Karpas-422 (cell line): ENCODE data around the gene SLC2A9. TPM values are rescaled to one million over a fixed set of nuclear protein-coding genes. Genes with fewer than 3 reads are reported as not detected.
"Not testable (repeated sequence)": the region's sequence is repeated elsewhere in the genome, so short reads cannot be mapped to it uniquely, and the experiment has no call there.

Source experiments
- DNase-seq: peaks from one replicate; pipeline ENCODE4 v3.0.0-alpha.2; 2015
- H2AFZ ChIP-seq: fragments of 200-600 bp; sonication (generic); 2 replicates; pipeline ENCODE4 v1.6.1; 2014; ENCODE audit warnings: antibody characterized with exemption, low read length, mixed read lengths
- H3K27ac ChIP-seq: fragments of 200-600 bp; sonication (generic); 2 replicates; pipeline ENCODE4 v1.5.1; 2014; ENCODE audit warnings: mild to moderate bottlenecking, low read length, moderate library complexity
- H3K27me3 ChIP-seq: fragments of 200-600 bp; sonication (generic); 2 replicates; pipeline ENCODE4 v1.6.1; 2014; ENCODE audit warnings: low read length, mixed read lengths
- H3K36me3 ChIP-seq: fragments of 200-600 bp; sonication (generic); 2 replicates; pipeline ENCODE4 v1.6.1; 2014; ENCODE audit warnings: low read length, mixed read lengths; ENCODE audit not compliant: insufficient read depth
- H3K4me1 ChIP-seq: fragments of 200-600 bp; sonication (generic); 2 replicates; pipeline ENCODE4 v1.6.1; 2014; ENCODE audit warnings: mild to moderate bottlenecking, low read length, mixed read lengths
- H3K4me2 ChIP-seq: fragments of 200-600 bp; sonication (generic); 2 replicates; pipeline ENCODE4 v1.6.1; 2014; ENCODE audit warnings: low read length, low read depth, mild to moderate bottlenecking; ENCODE audit not compliant: poor library complexity, severe bottlenecking
- H3K4me3 ChIP-seq: fragments of 200-600 bp; sonication (generic); 2 replicates; pipeline ENCODE4 v1.5.1; 2014; ENCODE audit warnings: mild to moderate bottlenecking, antibody characterized with exemption, low read length, mixed read lengths
- H3K79me2 ChIP-seq: fragments of 200-600 bp; sonication (generic); 2 replicates; pipeline ENCODE4 v1.6.1; 2014; ENCODE audit warnings: mild to moderate bottlenecking, low read length, mixed read lengths
- H3K9ac ChIP-seq: fragments of 200-600 bp; sonication (generic); 2 replicates; pipeline ENCODE4 v1.6.0; 2014; ENCODE audit warnings: low read length
- H3K9me2 ChIP-seq: fragments of 200-600 bp; sonication (generic), shearing (Covaris generic); replicated peaks from 2 replicates; pipeline ENCODE4 v1.6.0; 2014; ENCODE audit warnings: mild to moderate bottlenecking, low read length, moderate library complexity; ENCODE audit not compliant: insufficient read depth
- H3K9me3 ChIP-seq: fragments of 300-700, 200-600 bp; sonication (generic); 2 replicates; pipeline ENCODE4 v1.6.1; 2014; ENCODE audit warnings: low read length, mixed read lengths
- H4K20me1 ChIP-seq: fragments of 200-600 bp; sonication (generic); 2 replicates; pipeline ENCODE4 v1.6.1; 2014; ENCODE audit warnings: mild to moderate bottlenecking, antibody characterized with exemption, low read length, low read depth; ENCODE audit not compliant: insufficient read depth
- total RNA-seq: library from RNA; depleted of rRNA; stranded (reverse); fragments of >200 nt; shearing (Covaris generic); gene quantifications from 2 replicates; pipeline ENCODE4 v1.2.3, GENCODE V29; 2014; ENCODE audit warnings: low replicate concordance

The SLC2A9 gene
- total RNA-seq, 1 experiment from 2014 or later: 0.71 TPM

GRCh38 chr4:9913846-9914245 lies 107.5 kb downstream of the SLC2A9 start:
- no peaks in the 10 kb centered on the region for H3K27me3 ChIP-seq
- 0 out of 2 replicates have a peak, but pooled peaks cover 3% of the 10 kb centered on the region for H4K20me1 ChIP-seq
- no peak overlapping the region for H3K27ac ChIP-seq
- no peaks in the 10 kb centered on the region for H3K4me1 ChIP-seq
- H3K9ac ChIP-seq: no peak overlapping the region
- H3K4me3 ChIP-seq: no peak overlapping the region
- H3K79me2 ChIP-seq: no peaks in the 10 kb centered on the region
- H3K36me3 ChIP-seq: no peaks in the 10 kb centered on the region
- no peak overlapping the region for H3K4me2 ChIP-seq
- no peak for DNase-seq
- H2AFZ ChIP-seq: no peak overlapping the region
- no peaks in the 10 kb centered on the region for H3K9me2 ChIP-seq
- H3K9me3 ChIP-seq: no peaks in the 10 kb centered on the region

- Histone ChIP-seq H3K36me3 (no peaks in the 10 kb centered on the region), H3K9me3 (no peaks in the 10 kb centered on the region), H3K4me2 (no peak overlapping the region), H3K79me2 (no peaks in the 10 kb centered on the region), H3K4me1 (no peaks in the 10 kb centered on the region), H3K9ac (no peak overlapping the region), H3K4me3 (no peak overlapping the region), H3K9me2 (no peaks in the 10 kb centered on the region), H3K27ac (no peak overlapping the region), H2AFZ (no peak overlapping the region), H3K27me3 (no peaks in the 10 kb centered on the region), H4K20me1 (no peaks in the 10 kb centered on the region)
- DNase-seq: no peak
Measured at GRCh38 chr4:9906996-9907395, 114.3 kb downstream of the SLC2A9 start.

DNA sequence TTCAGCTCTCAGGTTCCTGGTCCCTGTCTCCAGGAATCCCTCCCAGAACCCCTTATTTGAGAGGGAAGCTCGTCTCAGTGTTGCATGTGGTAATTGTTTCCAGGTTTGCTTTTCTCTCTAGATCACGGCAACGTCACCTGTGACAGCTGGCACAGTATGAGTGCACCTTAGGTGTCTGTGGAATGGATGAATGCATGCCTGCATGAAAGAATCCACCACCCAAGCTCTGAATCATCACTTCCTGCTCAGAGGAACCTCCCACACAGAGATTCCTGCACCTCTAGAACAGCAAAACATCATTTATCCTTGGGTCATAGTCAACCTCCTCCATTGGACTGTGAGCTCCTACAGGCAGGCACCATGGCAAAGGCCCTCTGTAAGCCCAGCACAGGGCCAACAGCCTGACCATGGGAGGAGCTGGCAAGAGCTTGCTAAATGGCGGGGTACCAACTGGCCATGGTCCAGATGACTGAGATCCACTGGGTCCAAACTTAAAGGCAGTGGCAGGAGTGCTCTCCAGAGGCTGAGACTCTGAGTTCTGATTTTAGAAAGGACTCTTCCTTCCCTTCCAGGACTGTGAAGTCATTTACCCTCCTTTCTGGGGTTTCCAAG lies 116.2 kb downstream of the SLC2A9 start:
- no peaks in the 10 kb centered on the region for H3K9me3 ChIP-seq
- no peak overlapping the region for H3K4me3 ChIP-seq
- no peaks in the 10 kb centered on the region for H4K20me1 ChIP-seq
- H3K27ac ChIP-seq: no peak overlapping the region
- no peaks in the 10 kb centered on the region for H3K9me2 ChIP-seq
- no peak overlapping the region for H2AFZ ChIP-seq
- H3K79me2 ChIP-seq: no peaks in the 10 kb centered on the region
- H3K27me3 ChIP-seq: no peaks in the 10 kb centered on the region
- DNase-seq: no peak
- no peaks in the 10 kb centered on the region for H3K4me1 ChIP-seq
- H3K9ac ChIP-seq: no peak overlapping the region
- no peaks in the 10 kb centered on the region for H3K36me3 ChIP-seq
- no peak overlapping the region for H3K4me2 ChIP-seq

DNA sequence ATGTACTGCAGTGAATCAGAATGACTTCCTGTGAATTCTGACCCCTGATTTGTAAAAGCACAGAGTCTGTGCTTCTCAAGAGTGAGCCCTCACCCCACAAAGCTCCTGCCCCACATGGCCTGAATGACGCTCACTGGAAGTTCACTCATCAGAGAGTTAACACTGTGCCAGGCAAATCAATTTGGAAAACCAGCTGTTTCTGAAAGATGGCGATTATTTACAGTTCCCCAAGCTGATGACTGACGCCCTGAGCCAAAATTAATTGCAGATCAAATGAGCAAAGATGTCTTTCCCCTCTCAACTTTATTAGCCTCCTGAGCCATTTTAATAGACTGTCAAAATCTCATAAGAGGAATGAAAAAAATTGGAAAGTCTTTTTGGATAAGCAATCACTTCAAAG lies 118.0 kb downstream of the SLC2A9 start:
- Histone ChIP-seq H2AFZ (no peak overlapping the region), H3K79me2 (no peaks in the 10 kb centered on the region), H3K4me1 (no peaks in the 10 kb centered on the region), H3K4me2 (no peak overlapping the region), H3K9ac (no peak overlapping the region), H3K9me2 (no peaks in the 10 kb centered on the region), H3K9me3 (no peaks in the 10 kb centered on the region), H4K20me1 (peaks cover 3% of the 10 kb centered on the region; the same call in 1 of the 2 replicates), H3K4me3 (no peak overlapping the region), H3K27ac (no peak overlapping the region), H3K27me3 (no peaks in the 10 kb centered on the region), H3K36me3 (no peaks in the 10 kb centered on the region)
- DNase-seq: no peak

DNA sequence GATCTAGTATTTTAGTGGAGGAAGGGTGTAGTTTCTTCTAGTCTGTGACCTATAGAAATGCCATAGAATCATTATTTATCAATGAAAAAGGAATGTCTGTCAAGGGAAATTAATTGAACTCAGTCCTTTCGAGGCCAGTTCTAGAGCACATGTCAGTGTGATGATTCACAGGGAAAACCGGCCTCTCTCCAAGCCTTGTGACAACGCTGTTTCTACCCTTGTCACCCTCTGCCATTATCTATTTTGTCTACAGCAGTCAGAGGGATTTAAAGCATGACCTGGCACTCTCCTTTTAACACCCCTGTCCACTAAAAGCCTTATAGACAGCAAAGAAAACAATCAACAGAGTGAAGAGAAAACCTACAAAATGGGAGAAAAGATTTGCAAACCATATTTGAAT lies 120.0 kb downstream of the SLC2A9 start:
- Histone ChIP-seq H3K27ac (no peak overlapping the region), H3K4me2 (no peak overlapping the region), H3K9me3 (no peaks in the 10 kb centered on the region), H4K20me1 (peaks cover 3% of the 10 kb centered on the region; the same call in 1 of the 2 replicates), H3K4me1 (no peaks in the 10 kb centered on the region), H3K9ac (no peak overlapping the region), H3K79me2 (no peaks in the 10 kb centered on the region), H3K36me3 (no peaks in the 10 kb centered on the region), H3K27me3 (no peaks in the 10 kb centered on the region; the same call in 1 of the 2 replicates), H3K9me2 (no peaks in the 10 kb centered on the region), H3K4me3 (no peak overlapping the region), H2AFZ (no peak overlapping the region)
- DNase-seq: no peak

DNA sequence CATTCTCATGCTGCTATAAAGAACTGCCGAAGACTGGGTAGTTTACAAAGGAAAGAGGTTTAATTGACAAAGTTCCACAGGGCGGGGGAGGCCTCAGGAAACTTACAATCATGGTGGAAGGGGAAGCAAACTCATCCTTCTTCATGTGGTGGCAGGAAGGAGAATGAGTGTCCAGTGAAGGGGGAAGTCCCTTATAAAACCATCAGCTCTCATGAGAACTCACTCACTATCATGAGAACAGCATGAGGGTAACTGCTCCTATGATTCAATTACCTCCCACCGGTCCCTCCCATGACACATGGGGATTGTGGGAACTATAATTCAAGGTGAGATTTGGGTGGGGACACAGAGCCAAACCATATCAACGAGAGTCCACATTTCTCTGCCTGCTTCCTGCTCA lies 120.7 kb downstream of the SLC2A9 start:
- H3K4me3 ChIP-seq, H3K4me1 ChIP-seq, H3K9ac ChIP-seq, H4K20me1 ChIP-seq, H3K9me3 ChIP-seq, H3K27me3 ChIP-seq, DNase-seq, H3K36me3 ChIP-seq, H3K27ac ChIP-seq, H3K4me2 ChIP-seq, H3K79me2 ChIP-seq, H3K9me2 ChIP-seq, H2AFZ ChIP-seq: not testable (repeated sequence)

GRCh38 chr4:9899306-9900055 lies 121.8 kb downstream of the SLC2A9 start:
- Histone ChIP-seq H3K9ac (no peak overlapping the region), H3K4me1 (no peaks in the 10 kb centered on the region), H3K4me3 (no peak overlapping the region), H4K20me1 (peaks cover 3% of the 10 kb centered on the region; the same call in 1 of the 2 replicates), H3K4me2 (no peak overlapping the region), H3K9me3 (no peaks in the 10 kb centered on the region), H3K27me3 (no peaks in the 10 kb centered on the region; the same call in 1 of the 2 replicates), H2AFZ (no peak overlapping the region), H3K9me2 (no peaks in the 10 kb centered on the region), H3K36me3 (no peaks in the 10 kb centered on the region), H3K27ac (no peak overlapping the region), H3K79me2 (no peaks in the 10 kb centered on the region)
- no peak for DNase-seq

DNA sequence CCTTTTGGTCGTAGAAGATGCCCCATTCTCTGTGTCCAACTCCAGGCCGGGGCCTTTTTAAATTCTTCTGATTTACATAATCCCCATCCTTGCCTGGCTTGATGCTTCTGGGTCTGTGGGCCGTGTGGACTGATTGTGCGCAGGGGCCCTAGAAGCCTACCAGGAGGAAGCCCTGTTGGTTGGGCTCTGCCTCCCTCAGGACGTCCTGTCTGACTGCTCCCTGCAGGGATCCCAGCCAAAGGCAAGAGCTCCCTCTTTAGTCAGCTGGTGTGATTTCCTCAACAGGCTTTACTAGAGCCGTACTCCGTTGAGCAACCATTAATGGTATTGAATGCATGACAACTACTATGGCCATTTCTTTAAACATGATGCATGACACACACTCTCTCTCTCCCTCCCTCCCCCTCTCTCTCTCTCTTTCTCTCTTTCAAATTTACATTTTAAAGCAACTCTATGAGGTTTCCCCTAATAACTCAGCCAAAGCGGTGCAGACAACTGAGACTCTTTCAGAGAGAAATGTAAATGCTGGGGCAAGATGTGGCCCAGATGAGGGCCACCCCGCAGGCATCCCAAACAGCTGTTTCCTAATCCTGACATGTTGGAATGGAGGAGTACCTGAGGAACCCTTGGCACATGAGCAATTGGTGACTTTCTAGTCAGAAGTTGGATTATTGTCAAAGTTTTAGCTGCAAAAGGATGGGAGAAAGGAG lies 122.5 kb downstream of the SLC2A9 start:
- Histone ChIP-seq H3K36me3 (no peaks in the 10 kb centered on the region), H3K9ac (no peak overlapping the region), H3K4me3 (no peak overlapping the region), H3K9me2 (no peaks in the 10 kb centered on the region), H3K4me2 (no peak overlapping the region), H3K27me3 (no peaks in the 10 kb centered on the region; the same call in 1 of the 2 replicates), H3K9me3 (no peaks in the 10 kb centered on the region), H3K79me2 (no peaks in the 10 kb centered on the region), H3K4me1 (no peaks in the 10 kb centered on the region), H2AFZ (no peak overlapping the region), H3K27ac (no peak overlapping the region), H4K20me1 (peaks cover 3% of the 10 kb centered on the region; the same call in 1 of the 2 replicates)
- DNase-seq: peak; percentile 76
